H1 (cell line): Measurements from ENCODE around the gene C19orf18. TPM values are rescaled to one million over a fixed set of nuclear protein-coding genes. Genes with fewer than 3 reads are reported as not detected.

Experiments
- CTCF ChIA-PET: fragments of 300-600 bp; sonication (Branson Sonifier 250); formaldehyde crosslinking; loops from one replicate; lab custom pipeline; 2021; ENCODE audit not compliant: partially characterized antibody; lab: Charles Lee
- POLR2A ChIA-PET: fragments of 300-600 bp; sonication (Branson Sonifier 250); formaldehyde crosslinking; loops from one replicate; lab custom pipeline; 2021; ENCODE audit warnings: inconsistent platforms; ENCODE audit not compliant: partially characterized antibody; lab: Charles Lee
- DNase-seq, 2 experiments: peaks; one replicate each; pipeline versions ENCODE4 v3.0.0 to v3.0.0-alpha.2; 2010 to 2022; ENCODE audit warnings: low spot score in 2 of 2, low read depth in 1 of 2, mixed read lengths in 1 of 2
- FAIRE-seq: peaks from 2 replicates; lab custom pipeline; 2011; peaks lifted over from hg19 to GRCh38; lab: Jason Lieb, UNC
- H2AFZ ChIP-seq: 2 replicates; pipeline ENCODE4 v1.8.1; 2012; ENCODE audit warnings: low read length, inconsistent platforms
- H2AK5ac ChIP-seq: 2 replicates; pipeline ENCODE4 v1.6.1; 2013; ENCODE audit warnings: low read depth, low read length
- H2BK120ac ChIP-seq: replicated peaks from 2 replicates; pipeline ENCODE3; 2013; ENCODE audit warnings: low read depth, low read length, inconsistent platforms
- H2BK12ac ChIP-seq: 2 replicates; pipeline ENCODE4 v1.6.1; 2013; ENCODE audit warnings: low read depth, low read length
- H2BK15ac ChIP-seq: 2 replicates; pipeline ENCODE4 v1.6.1; 2013; ENCODE audit warnings: low read length
- H2BK20ac ChIP-seq: 2 replicates; pipeline ENCODE4 v1.6.1; 2013; ENCODE audit warnings: low read length
- H2BK5ac ChIP-seq: 2 replicates; pipeline ENCODE4 v1.6.1; 2013; ENCODE audit warnings: low read depth, low read length
- H3K14ac ChIP-seq: 2 replicates; pipeline ENCODE4 v1.6.1; 2013; ENCODE audit warnings: inconsistent platforms; ENCODE audit not compliant: insufficient read length
- H3K18ac ChIP-seq: 2 replicates; pipeline ENCODE4 v1.6.1; 2013; ENCODE audit warnings: low read length; ENCODE audit errors: extremely low read depth
- H3K23ac ChIP-seq: 2 replicates; pipeline ENCODE4 v1.6.1; 2013; ENCODE audit warnings: inconsistent platforms; ENCODE audit not compliant: insufficient read length
- H3K23me2 ChIP-seq: 2 replicates; pipeline ENCODE4 v1.6.1; 2013; ENCODE audit warnings: low read depth, low read length
- H3K27ac ChIP-seq: 2 replicates; pipeline ENCODE4 v1.6.1; 2011; ENCODE audit warnings: low read depth, low read length, inconsistent platforms
- H3K27me3 ChIP-seq, 4 experiments: replicated peaks in 1 of 4; 1 replicate in 1 of 4; 2 replicates in 3 of 4; pipeline versions ENCODE4 v1.6.1 to v1.8.1; 2011 to 2013; ENCODE audit warnings: low read length in 3 of 4, mild to moderate bottlenecking in 3 of 4, inconsistent platforms in 2 of 4, mixed read lengths in 2 of 4, moderate library complexity in 1 of 4; ENCODE audit not compliant: control insufficient read depth in 3 of 4, insufficient read depth in 3 of 4; ENCODE audit errors: extremely low read depth in 1 of 4
- H3K36me3 ChIP-seq, 4 experiments: 2 replicates each; pipeline versions ENCODE4 v1.6.1 to v1.8.1; 2011 to 2013; ENCODE audit warnings: mild to moderate bottlenecking in 4 of 4, low read length in 3 of 4, moderate library complexity in 2 of 4, control low read depth in 1 of 4, inconsistent platforms in 1 of 4; ENCODE audit not compliant: insufficient read depth in 4 of 4, control insufficient read depth in 2 of 4
- H3K4ac ChIP-seq: replicated peaks from 2 replicates; pipeline ENCODE3; 2013; ENCODE audit warnings: low read length, low read depth, mixed read lengths, inconsistent platforms; ENCODE audit not compliant: insufficient read length
- H3K4me1 ChIP-seq, 4 experiments: replicated peaks in 1 of 4; 1 replicate in 1 of 4; 2 replicates in 3 of 4; pipeline versions ENCODE4 v1.6.1 to v1.8.1; 2011 to 2013; ENCODE audit warnings: low read length in 3 of 4, inconsistent platforms in 2 of 4, mixed read lengths in 1 of 4; ENCODE audit not compliant: insufficient read depth in 4 of 4, control insufficient read depth in 3 of 4
- H3K4me2 ChIP-seq, 2 experiments: 2 replicates each; pipeline versions ENCODE4 v1.6.1 to v1.8.1; 2011 to 2013; ENCODE audit warnings: low read depth in 2 of 2, low read length in 2 of 2, control low read depth in 1 of 2, inconsistent platforms in 1 of 2, mild to moderate bottlenecking in 1 of 2; ENCODE audit not compliant: insufficient read depth in 1 of 2
- H3K4me3 ChIP-seq, 4 experiments: fragments of 200-600, 300-600 bp in 1 of 4; sonication (generic), shearing (Covaris generic), sonication (Bioruptor Twin) in 1 of 4; 2 replicates each; pipeline versions ENCODE4 v1.5.1 to v1.8.1; 2011 to 2016; ENCODE audit warnings: low read length in 4 of 4, low read depth in 3 of 4, control low read depth in 2 of 4, inconsistent platforms in 2 of 4, mild to moderate bottlenecking in 2 of 4, mixed read lengths in 1 of 4, moderate library complexity in 1 of 4; ENCODE audit not compliant: insufficient read depth in 2 of 4; ENCODE audit errors: extremely low read depth in 1 of 4
- H3K56ac ChIP-seq: replicated peaks from 2 replicates; pipeline ENCODE3; 2013; ENCODE audit warnings: low read depth, mild to moderate bottlenecking, mixed read lengths, low read length, inconsistent platforms; ENCODE audit not compliant: insufficient read length
- H3K79me1 ChIP-seq: 2 replicates; pipeline ENCODE4 v1.6.1; 2013; ENCODE audit warnings: low read depth, low read length, control low read depth
- H3K79me2 ChIP-seq, 2 experiments: 2 replicates each; pipeline versions ENCODE4 v1.6.1 to v1.8.1; 2012 to 2013; ENCODE audit warnings: low read length in 2 of 2, mild to moderate bottlenecking in 2 of 2, inconsistent platforms in 1 of 2; ENCODE audit not compliant: insufficient read depth in 2 of 2, control insufficient read depth in 1 of 2
- H3K9ac ChIP-seq, 4 experiments: replicated peaks in 1 of 4; 1 replicate in 1 of 4; 2 replicates in 3 of 4; pipeline versions ENCODE4 v1.6.1 to v1.8.1; 2011 to 2013; ENCODE audit warnings: low read depth in 3 of 4, low read length in 3 of 4, control low read depth in 2 of 4, mild to moderate bottlenecking in 2 of 4, moderate library complexity in 2 of 4, inconsistent platforms in 1 of 4; ENCODE audit errors: extremely low read depth in 1 of 4
- H3K9me3 ChIP-seq, 2 experiments: 2 replicates each; pipeline versions ENCODE4 v1.6.1 to v1.8.1; 2012 to 2013; ENCODE audit warnings: mild to moderate bottlenecking in 2 of 2, moderate library complexity in 2 of 2, control low read depth in 1 of 2, inconsistent platforms in 1 of 2, low read depth in 1 of 2, low read length in 1 of 2, mixed read lengths in 1 of 2; ENCODE audit not compliant: insufficient read depth in 2 of 2
- H4K20me1 ChIP-seq, 2 experiments: replicated peaks in 1 of 2; 2 replicates each; pipeline versions ENCODE3 to v1.8.1; 2011 to 2013; ENCODE audit warnings: inconsistent platforms in 2 of 2, low read length in 2 of 2, mild to moderate bottlenecking in 1 of 2; ENCODE audit not compliant: insufficient read depth in 2 of 2, control insufficient read depth in 1 of 2
- H4K5ac ChIP-seq: 2 replicates; pipeline ENCODE4 v1.6.1; 2013; ENCODE audit warnings: low read length, low read depth, mixed read lengths, inconsistent platforms; ENCODE audit not compliant: insufficient read length
- H4K8ac ChIP-seq: 2 replicates; pipeline ENCODE4 v1.8.0; 2013; ENCODE audit warnings: mild to moderate bottlenecking, moderate library complexity, low read length, inconsistent platforms; ENCODE audit not compliant: insufficient read depth; ENCODE audit errors: extremely low read depth
- H4K91ac ChIP-seq: replicated peaks from 2 replicates; pipeline ENCODE3; 2013; ENCODE audit warnings: low read length, mixed read lengths, inconsistent platforms; ENCODE audit not compliant: insufficient read length
- CHD2 ChIP-seq: IDR thresholded peaks from 2 replicates; pipeline ENCODE4 v1.6.1; 2012; ENCODE audit warnings: low read length, improper control_type of control experiment
- EP300 ChIP-seq, 2 experiments: IDR thresholded peaks; 1 replicate in 1 of 2; 2 replicates in 1 of 2; pipeline ENCODE4 v1.6.1; 2011 to 2012; ENCODE audit warnings: low read depth in 2 of 2, low read length in 2 of 2, mild to moderate bottlenecking in 2 of 2, borderline replicate concordance in 1 of 2, inconsistent platforms in 1 of 2, moderate library complexity in 1 of 2
- HDAC2 ChIP-seq, 2 experiments: fragments of 300-600 bp in 1 of 2; sonication (generic) in 1 of 2; IDR thresholded peaks; 2 replicates each; pipeline ENCODE4 v1.6.1; 2011 to 2012; ENCODE audit warnings: low read depth in 2 of 2, low read length in 2 of 2, mild to moderate bottlenecking in 2 of 2, moderate library complexity in 2 of 2, borderline replicate concordance in 1 of 2, inconsistent platforms in 1 of 2
- POLR2A ChIP-seq, 2 experiments: IDR thresholded peaks; 1 replicate in 1 of 2; 2 replicates in 1 of 2; pipeline ENCODE4 v1.6.1; 2011; ENCODE audit warnings: low read depth in 2 of 2, low read length in 2 of 2, mild to moderate bottlenecking in 2 of 2; ENCODE audit errors: control extremely low read depth in 1 of 2
- POU5F1 ChIP-seq: IDR thresholded peaks from 2 replicates; pipeline ENCODE4 v1.6.1; 2011; ENCODE audit warnings: low read depth, mild to moderate bottlenecking, low read length, moderate library complexity
- RBBP5 ChIP-seq: IDR thresholded peaks from 2 replicates; pipeline ENCODE4 v1.7.1; 2012; ENCODE audit warnings: low read depth, mild to moderate bottlenecking, inconsistent platforms, low read length, moderate library complexity, borderline replicate concordance
- RFX5 ChIP-seq: IDR thresholded peaks from 2 replicates; pipeline ENCODE4 v1.6.1; 2011; ENCODE audit warnings: low read depth, low read length, improper control_type of control experiment, borderline replicate concordance
- RXRA ChIP-seq: IDR thresholded peaks from 2 replicates; pipeline ENCODE4 v1.6.1; 2011; ENCODE audit warnings: low read depth, mild to moderate bottlenecking, low read length, moderate library complexity; ENCODE audit not compliant: insufficient read depth
- SIX5 ChIP-seq: IDR thresholded peaks from 2 replicates; pipeline ENCODE4 v1.6.1; 2011; ENCODE audit warnings: mild to moderate bottlenecking, low read depth, low read length
- SP1 ChIP-seq: IDR thresholded peaks from 2 replicates; pipeline ENCODE4 v1.6.1; 2011; ENCODE audit warnings: low read depth, low read length
- TAF1 ChIP-seq: IDR thresholded peaks from 2 replicates; pipeline ENCODE4 v1.6.1; 2011; ENCODE audit warnings: mild to moderate bottlenecking, low read depth, low read length
- TBP ChIP-seq: IDR thresholded peaks from 2 replicates; pipeline ENCODE4 v1.6.1; 2011; ENCODE audit warnings: low read depth, low read length, improper control_type of control experiment
- TEAD4 ChIP-seq: IDR thresholded peaks from 2 replicates; pipeline ENCODE4 v1.6.1; 2012; ENCODE audit warnings: low read depth, low read length, inconsistent platforms, mixed read lengths
- WGBS, 2 experiments: shearing (Covaris generic) in 1 of 2; methylation state at CpG; one replicate each; pipeline versions ENCODE4 v1.1.6 to v1.1.7; 2013 to 2015; ENCODE audit warnings: low lambda C conversion rate in 2 of 2, mixed read lengths in 2 of 2, inconsistent platforms in 1 of 2, low coverage in 1 of 2, missing lambda C conversion rate in 1 of 2; ENCODE audit not compliant: insufficient replicate concordance in 2 of 2, insufficient coverage in 1 of 2, insufficient read length in 1 of 2; ENCODE audit errors: extremely low coverage in 1 of 2, missing lambda C conversion rate in 1 of 2; 5-methylcytosine and 5-hydroxymethylcytosine counted together
- polyA plus RNA-seq, 7 experiments: library from polyadenylated mRNA; depleted of rRNA in 3 of 7; stranded (reverse) in 5 of 7; unstranded in 2 of 7; fragments of >200 nt in 5 of 7; fragments of 200-250 nt in 2 of 7; gene quantifications; 1 replicate in 5 of 7; 2 replicates in 1 of 7; 4 replicates in 1 of 7; pipeline versions ENCODE4 v1.2.1 to v1.2.3, GENCODE V29; 2011 to 2013; ENCODE audit warnings: missing spikeins in 2 of 7, mixed read lengths in 2 of 7
- total RNA-seq: library from RNA; stranded (reverse); fragmentation: NEBNext Ultra II Directional; extraction: Animal tissue kit (Norgen Biotek cat#: 25700); gene quantifications from 2 replicates; pipeline ENCODE4 v1.2.1, GENCODE V29; 2021
- TF ChIP-seq, protein P1 (sequence below): IDR thresholded peaks from 2 replicates; pipeline ENCODE4 v1.6.1; 2012; ENCODE audit warnings: inconsistent platforms

Gene C19orf18
- total and polyA plus RNA-seq, 2 of the 8 experiments (the other 6 are each of a cell fraction or from before 2014, with no cell fraction given): 0.12 to 0.99 TPM

DNA sequence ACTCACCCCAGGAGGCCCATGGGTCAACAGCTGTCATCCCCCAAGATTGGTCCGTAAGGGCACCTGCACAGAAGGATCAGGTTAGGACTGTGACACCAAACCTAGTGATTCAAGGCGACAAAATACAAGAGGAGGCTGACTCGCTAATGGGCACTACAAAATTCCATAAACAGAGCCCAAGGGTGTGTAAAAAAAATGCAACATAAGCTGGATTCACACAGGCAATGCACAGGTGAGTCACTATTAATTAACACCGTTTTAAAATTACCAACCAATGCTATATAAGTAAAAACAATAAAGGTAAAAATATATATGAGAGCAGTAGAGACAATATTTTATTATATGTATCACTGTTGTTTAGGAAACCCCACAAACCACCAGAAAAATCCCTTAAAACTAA is 26.3 kb upstream of the C19orf18 start:
- Histone ChIP-seq H3K79me2 (peaks cover 0 to 46% of the 10 kb centered on the region in 2 experiments; a peak in 3 of 4 replicates), H3K56ac (no peak overlapping the region), H2AK5ac (no peak overlapping the region), H3K79me1 (peaks cover 15% of the 10 kb centered on the region), H4K8ac (no peak overlapping the region), H3K4me2 (peak overlapping the region; percentile 79 to 82; a peak in 2 of 4 replicates), H3K4ac (no peak overlapping the region), H3K23ac (no peak overlapping the region), H2BK15ac (no peak overlapping the region), H2BK20ac (no peak overlapping the region), H2BK5ac (no peak overlapping the region), H2BK120ac (no peak overlapping the region), H3K9me3 (peaks cover 11 to 15% of the 10 kb centered on the region in 2 experiments), H3K23me2 (peaks cover 4% of the 10 kb centered on the region), H3K27ac (no peak overlapping the region), H3K18ac (no peak overlapping the region), H4K20me1 (no peaks in the 10 kb centered on the region), H3K36me3 (peaks cover 13 to 49% (median 34%) of the 10 kb centered on the region in 4 experiments), H3K4me3 (peak overlapping the region in 2 of 4 experiments; percentile 77 to 79; a peak in 3 of 8 replicates), H3K4me1 (peaks cover 0 to 5% (median under 1%) of the 10 kb centered on the region in 4 experiments; a peak in 2 of 7 replicates), H2BK12ac (no peak overlapping the region), H3K27me3 (no peaks in the 10 kb centered on the region; a peak in 1 of 7 replicates), H2AFZ (no peak overlapping the region), H3K14ac (no peak overlapping the region), H4K91ac (no peak overlapping the region), H3K9ac (no peak overlapping the region; a peak in 1 of 7 replicates), H4K5ac (no peak overlapping the region)
- FAIRE-seq (no peak), DNase-seq (no peak)
- WGBS, 2 experiments: 88% methylated on average over 4 of the region's 4 CpGs; no CpG with 5 or more reads in 1 of the 2 experiments
- CTCF ChIA-PET: no interaction called here
- POLR2A ChIA-PET: interaction anchor here (1.0 to 4.2 kb wide), 7 partner anchors 8 to 150 kb away, joined by 3 to 35 read pairs (median 13); partner anchors contain the start of genes ZNF329 and ZNF418
- TF ChIP-seq RXRA (no peak), POU5F1 (no peak), SIX5 (no peak), TEAD4 (no peak), RFX5 (no peak), SP1 (no peak), HDAC2 (IDR thresholded peaks at IDR 0.05; ENCODE audit: borderline replicate concordance in 1 of 2, low read depth in 2 of 2, low read length in 2 of 2) (no peak), CHD2 (no peak), POLR2A (IDR thresholded peaks at IDR 0.05; ENCODE audit: control extremely low read depth in 1 of 2, low read depth in 2 of 2, low read length in 2 of 2) (no peak), RBBP5 (no peak), TBP (no peak), EP300 (IDR thresholded peaks at IDR 0.05; ENCODE audit: borderline replicate concordance in 1 of 2, low read depth in 2 of 2, low read length in 2 of 2) (no peak), TAF1 (no peak)
- TF ChIP-seq, protein P1, sequence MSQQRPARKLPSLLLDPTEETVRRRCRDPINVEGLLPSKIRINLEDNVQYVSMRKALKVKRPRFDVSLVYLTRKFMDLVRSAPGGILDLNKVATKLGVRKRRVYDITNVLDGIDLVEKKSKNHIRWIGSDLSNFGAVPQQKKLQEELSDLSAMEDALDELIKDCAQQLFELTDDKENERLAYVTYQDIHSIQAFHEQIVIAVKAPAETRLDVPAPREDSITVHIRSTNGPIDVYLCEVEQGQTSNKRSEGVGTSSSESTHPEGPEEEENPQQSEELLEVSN: no peak
